ENCODE results near the gene KLHL5. TPM values are rescaled to one million over a fixed set of nuclear protein-coding genes. Genes with fewer than 3 reads are reported as not detected.

The KLHL5 gene
- total and polyA plus RNA-seq, 12 donors: 11.3 to 63.8 (median 32.8) TPM

- no peaks in the 10 kb centered on the region for H3K9me3 ChIP-seq (replicated peaks in 1 of 3)
- intact Hi-C loops (cut with DNase I): loop anchor here in 1 of 2 donors (10.0 kb wide), 1 partner anchor 133 kb away; no protein-coding TSS in a partner anchor
- no peaks in the 10 kb centered on the region for H3K36me3 ChIP-seq (replicated peaks in 1 of 2)
- no peaks in the 10 kb centered on the region for H3K27me3 ChIP-seq
- H3K4me1 ChIP-seq (replicated peaks in 1 of 2): peaks cover 16 to 43% of the 10 kb centered on the region in 2 donors
- 77 to 86% (median 82%) methylated on average over 2 of the region's 2 CpGs for WGBS, 4 donors
- no peak for DNase-seq
- no peak for TF ChIP-seq POLR2A (IDR thresholded peaks at IDR 0.05)
- no peak for TF ChIP-seq CTCF (IDR thresholded peaks at IDR 0.05)
- H3K27ac ChIP-seq: no peak overlapping the region
- H3K4me3 ChIP-seq: no peak overlapping the region
These were observed 14.4 kb upstream of the KLHL5 start for GRCh38 chr4:39047681-39048080.

GRCh38 chr4:39048311-39048710 lies 13.7 kb upstream of the KLHL5 start:
- no peak for DNase-seq
- 67 to 93% (median 75%) methylated on average over 1 of the region's 1 CpG for WGBS, 4 donors
- Histone ChIP-seq H3K27ac (no peak overlapping the region), H3K4me1 (replicated peaks in 1 of 2) (peaks cover 16 to 37% of the 10 kb centered on the region in 2 donors), H3K9me3 (replicated peaks in 1 of 3) (no peaks in the 10 kb centered on the region), H3K4me3 (no peak overlapping the region), H3K36me3 (replicated peaks in 1 of 2) (no peaks in the 10 kb centered on the region), H3K27me3 (no peaks in the 10 kb centered on the region)
- no peak for TF ChIP-seq CTCF (IDR thresholded peaks at IDR 0.05)
- TF ChIP-seq POLR2A (IDR thresholded peaks at IDR 0.05): no peak
- intact Hi-C loops (cut with DNase I): loop anchor here in 1 of 2 donors (10.0 kb wide), 1 partner anchor 134 kb away; no protein-coding TSS in a partner anchor

GRCh38 chr4:39050590-39050989 lies 11.4 kb upstream of the KLHL5 start:
- Histone ChIP-seq H3K9me3 (replicated peaks in 1 of 3) (no peaks in the 10 kb centered on the region), H3K36me3 (replicated peaks in 1 of 2) (no peaks in the 10 kb centered on the region), H3K27ac (no peak overlapping the region), H3K27me3 (no peaks in the 10 kb centered on the region), H3K4me1 (replicated peaks in 1 of 2) (peaks cover 16 to 27% of the 10 kb centered on the region in 2 donors), H3K4me3 (no peak overlapping the region)
- no peak for DNase-seq
- WGBS, 4 donors: 78 to 91% (median 88%) methylated on average over 2 of the region's 2 CpGs
- TF ChIP-seq POLR2A (IDR thresholded peaks at IDR 0.05): no peak
- no peak for TF ChIP-seq CTCF (IDR thresholded peaks at IDR 0.05)
- intact Hi-C loops (cut with DNase I): no loop called here

GRCh38 chr4:39051492-39051891 lies 10.5 kb upstream of the KLHL5 start:
- no peaks in the 10 kb centered on the region for H3K9me3 ChIP-seq (replicated peaks in 1 of 3)
- H3K36me3 ChIP-seq (replicated peaks in 1 of 2): no peaks in the 10 kb centered on the region
- H3K27me3 ChIP-seq: no peaks in the 10 kb centered on the region
- TF ChIP-seq CTCF (IDR thresholded peaks at IDR 0.05) (no peak), POLR2A (IDR thresholded peaks at IDR 0.05) (no peak)
- DNase-seq: no peak
- H3K27ac ChIP-seq: no peak overlapping the region
- peaks cover 13 to 20% of the 10 kb centered on the region in 2 donors for H3K4me1 ChIP-seq (replicated peaks in 1 of 2)
- 73 to 88% (median 86%) methylated on average over 1 of the region's 1 CpG for WGBS, 4 donors
- no peak overlapping the region for H3K4me3 ChIP-seq
- intact Hi-C loops (cut with DNase I): no loop called here
